ENCODE measurements around the gene HSD11B1L.

DNA sequence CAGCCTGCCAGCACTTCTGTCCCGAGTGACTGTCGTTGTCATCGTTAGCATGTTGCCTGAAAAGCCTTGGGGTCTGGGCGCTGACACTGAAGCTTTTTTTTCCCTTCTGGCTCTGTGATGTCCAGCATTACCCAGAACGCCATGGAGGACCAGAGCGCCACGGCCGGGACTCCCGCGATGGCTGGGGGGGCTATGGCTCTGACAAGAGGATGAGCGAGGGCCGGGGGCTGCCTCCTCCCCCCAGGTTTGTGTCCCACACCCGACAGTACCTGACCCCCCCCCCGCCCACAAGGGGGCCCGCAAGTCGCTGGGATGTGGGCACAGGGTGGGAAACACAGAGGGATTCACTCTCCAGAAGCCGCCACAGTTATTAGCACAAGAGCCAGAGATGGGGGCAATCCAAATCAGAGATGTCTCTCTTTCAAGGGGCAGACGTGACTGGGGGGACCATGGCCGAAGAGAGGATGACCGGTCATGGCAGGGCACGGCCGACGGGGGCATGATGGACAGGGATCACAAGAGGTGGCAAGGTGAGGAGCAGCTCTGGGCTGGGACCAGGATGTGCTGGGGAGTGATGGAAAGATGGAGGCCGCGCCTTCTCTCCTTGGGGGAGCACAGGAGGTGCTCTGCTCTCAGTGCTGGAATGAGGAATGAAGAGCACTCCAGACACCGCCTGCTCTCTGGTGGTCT is 13.8 kb upstream of the HSD11B1L start:
- TF ChIP-seq POLR2A (IDR thresholded peaks at IDR 0.05): no peak
- TF ChIP-seq, protein P1, sequence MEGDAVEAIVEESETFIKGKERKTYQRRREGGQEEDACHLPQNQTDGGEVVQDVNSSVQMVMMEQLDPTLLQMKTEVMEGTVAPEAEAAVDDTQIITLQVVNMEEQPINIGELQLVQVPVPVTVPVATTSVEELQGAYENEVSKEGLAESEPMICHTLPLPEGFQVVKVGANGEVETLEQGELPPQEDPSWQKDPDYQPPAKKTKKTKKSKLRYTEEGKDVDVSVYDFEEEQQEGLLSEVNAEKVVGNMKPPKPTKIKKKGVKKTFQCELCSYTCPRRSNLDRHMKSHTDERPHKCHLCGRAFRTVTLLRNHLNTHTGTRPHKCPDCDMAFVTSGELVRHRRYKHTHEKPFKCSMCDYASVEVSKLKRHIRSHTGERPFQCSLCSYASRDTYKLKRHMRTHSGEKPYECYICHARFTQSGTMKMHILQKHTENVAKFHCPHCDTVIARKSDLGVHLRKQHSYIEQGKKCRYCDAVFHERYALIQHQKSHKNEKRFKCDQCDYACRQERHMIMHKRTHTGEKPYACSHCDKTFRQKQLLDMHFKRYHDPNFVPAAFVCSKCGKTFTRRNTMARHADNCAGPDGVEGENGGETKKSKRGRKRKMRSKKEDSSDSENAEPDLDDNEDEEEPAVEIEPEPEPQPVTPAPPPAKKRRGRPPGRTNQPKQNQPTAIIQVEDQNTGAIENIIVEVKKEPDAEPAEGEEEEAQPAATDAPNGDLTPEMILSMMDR (IDR thresholded peaks at IDR 0.05): no peak
